Measurements from ENCODE around the gene SUGP1. TPM values are rescaled to one million over a fixed set of nuclear protein-coding genes. Genes with fewer than 3 reads are reported as not detected.

SUGP1 gene
- total and polyA plus RNA-seq, 2 of the 13 experiments (the other 11 are each of a cell fraction or from before 2014, with no cell fraction given) = 21.6 to 25.9 TPM

DNA sequence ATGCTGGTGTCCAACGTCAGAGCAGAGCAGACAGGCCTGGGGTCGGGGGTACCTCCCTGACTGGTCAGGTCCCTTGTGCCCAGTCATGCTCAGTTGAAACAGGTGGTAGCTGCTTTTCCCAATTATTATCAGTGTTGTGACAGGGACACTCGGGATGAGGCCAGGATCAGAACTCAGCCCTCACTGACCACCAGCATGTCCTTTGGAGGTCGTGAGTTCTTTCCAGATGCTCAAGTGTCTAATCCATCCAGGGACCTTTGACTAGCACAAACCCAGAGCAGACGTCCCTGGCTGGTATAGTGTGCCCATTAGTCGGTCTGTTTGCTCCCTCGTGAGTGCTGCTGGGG lies 22.7 kb upstream of the SUGP1 start:
- no peak overlapping the region for H3K27ac ChIP-seq (ENCODE audit: extremely low read length, insufficient read depth, low read length)
- ATAC-seq = no peak
- no peaks in the 10 kb centered on the region for H3K4me1 ChIP-seq (ENCODE audit: insufficient read depth, low read length)
- H3K9me3 ChIP-seq (ENCODE audit: low read length) = no peaks in the 10 kb centered on the region
- ChIA-PET CTCF (ENCODE audit: low intra/inter-chr PET ratio, low total read pairs) (interaction anchor here (0.7 to 1.4 kb wide), 4 partner anchors 23 to 168 kb away, joined by 3 to 4 read pairs (median 3); partner anchors contain the start of genes MAU2 and SUGP1), POLR2A (no interaction called here)
- intact Hi-C loops (cut with micrococcal nuclease; ENCODE audit: unreplicated experiment) (no loop called here), in situ Hi-C loops (cut with HindIII; ENCODE audit: extremely low pct_ligation_motif_present, low pct_unique_long_range_greater_than_20kb) (no loop called here)
- H3K36me3 ChIP-seq (replicated peaks in 1 of 2; ENCODE audit: control insufficient read depth in 1 of 2, insufficient read depth in 2 of 2, low read length in 2 of 2) = peaks cover 33 to 69% of the 10 kb centered on the region in 2 experiments
- no peak overlapping the region for H3K9ac ChIP-seq (ENCODE audit: insufficient read depth, low read depth, low read length)
- no peak overlapping the region for H2AFZ ChIP-seq (ENCODE audit: low read length)
- 40% methylated on average over 3 of the region's 7 CpGs for WGBS (ENCODE audit: low lambda C conversion rate)
- no peak for DNase-seq (ENCODE audit: low spot score)
- no peaks in the 10 kb centered on the region for H3K79me2 ChIP-seq (ENCODE audit: insufficient read depth, low read length)
- H3K4me3 ChIP-seq (replicated peaks in 1 of 3; ENCODE audit: insufficient read depth in 1 of 3, low read depth in 2 of 3, low read length in 3 of 3) = no peak overlapping the region
- BruUV-seq (replicated peaks) = no TSS peak
- no peak overlapping the region for H3K4me2 ChIP-seq (ENCODE audit: low read depth, low read length)
- no peaks in the 10 kb centered on the region for H3K27me3 ChIP-seq (ENCODE audit: control insufficient read depth in 1 of 2, insufficient read depth in 2 of 2, low read length in 2 of 2)
- H4K20me1 ChIP-seq (ENCODE audit: insufficient read depth, low read length) = no peaks in the 10 kb centered on the region
- no peak for FAIRE-seq
- TF ChIP-seq RFXANK (CRISPR knock-in tag; IDR thresholded peaks at IDR 0.05) = no peak
- no peak for TF ChIP-seq MAF1 (CRISPR knock-in tag; IDR thresholded peaks at IDR 0.05; ENCODE audit: borderline replicate concordance)
- TF ChIP-seq, protein P1, sequence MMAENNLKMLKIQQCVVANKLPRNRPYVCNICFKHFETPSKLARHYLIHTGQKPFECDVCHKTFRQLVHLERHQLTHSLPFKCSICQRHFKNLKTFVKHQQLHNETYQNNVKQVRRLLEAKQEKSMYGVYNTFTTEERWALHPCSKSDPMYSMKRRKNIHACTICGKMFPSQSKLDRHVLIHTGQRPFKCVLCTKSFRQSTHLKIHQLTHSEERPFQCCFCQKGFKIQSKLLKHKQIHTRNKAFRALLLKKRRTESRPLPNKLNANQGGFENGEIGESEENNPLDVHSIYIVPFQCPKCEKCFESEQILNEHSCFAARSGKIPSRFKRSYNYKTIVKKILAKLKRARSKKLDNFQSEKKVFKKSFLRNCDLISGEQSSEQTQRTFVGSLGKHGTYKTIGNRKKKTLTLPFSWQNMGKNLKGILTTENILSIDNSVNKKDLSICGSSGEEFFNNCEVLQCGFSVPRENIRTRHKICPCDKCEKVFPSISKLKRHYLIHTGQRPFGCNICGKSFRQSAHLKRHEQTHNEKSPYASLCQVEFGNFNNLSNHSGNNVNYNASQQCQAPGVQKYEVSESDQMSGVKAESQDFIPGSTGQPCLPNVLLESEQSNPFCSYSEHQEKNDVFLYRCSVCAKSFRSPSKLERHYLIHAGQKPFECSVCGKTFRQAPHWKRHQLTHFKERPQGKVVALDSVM (CRISPR knock-in tag; IDR thresholded peaks at IDR 0.05) = no peak
- TF ChIP-seq DMAP1 (CRISPR knock-in tag; IDR thresholded peaks at IDR 0.05) = no peak
- no peak for TF ChIP-seq ZNF354B (CRISPR knock-in tag; IDR thresholded peaks at IDR 0.05)
- no peak for TF ChIP-seq NR1H2 (CRISPR knock-in tag; IDR thresholded peaks at IDR 0.05; ENCODE audit: borderline replicate concordance, low read depth)
- no peak for TF ChIP-seq ATRX (CRISPR knock-in tag; IDR thresholded peaks at IDR 0.05; ENCODE audit: borderline replicate concordance)
- TF ChIP-seq, protein P2, sequence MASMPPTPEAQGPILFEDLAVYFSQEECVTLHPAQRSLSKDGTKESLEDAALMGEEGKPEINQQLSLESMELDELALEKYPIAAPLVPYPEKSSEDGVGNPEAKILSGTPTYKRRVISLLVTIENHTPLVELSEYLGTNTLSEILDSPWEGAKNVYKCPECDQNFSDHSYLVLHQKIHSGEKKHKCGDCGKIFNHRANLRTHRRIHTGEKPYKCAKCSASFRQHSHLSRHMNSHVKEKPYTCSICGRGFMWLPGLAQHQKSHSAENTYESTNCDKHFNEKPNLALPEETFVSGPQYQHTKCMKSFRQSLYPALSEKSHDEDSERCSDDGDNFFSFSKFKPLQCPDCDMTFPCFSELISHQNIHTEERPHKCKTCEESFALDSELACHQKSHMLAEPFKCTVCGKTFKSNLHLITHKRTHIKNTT (CRISPR knock-in tag; IDR thresholded peaks at IDR 0.05) = no peak
- no peak for TF ChIP-seq ZBTB21 (CRISPR knock-in tag; IDR thresholded peaks at IDR 0.05)
- TF ChIP-seq, protein P3, sequence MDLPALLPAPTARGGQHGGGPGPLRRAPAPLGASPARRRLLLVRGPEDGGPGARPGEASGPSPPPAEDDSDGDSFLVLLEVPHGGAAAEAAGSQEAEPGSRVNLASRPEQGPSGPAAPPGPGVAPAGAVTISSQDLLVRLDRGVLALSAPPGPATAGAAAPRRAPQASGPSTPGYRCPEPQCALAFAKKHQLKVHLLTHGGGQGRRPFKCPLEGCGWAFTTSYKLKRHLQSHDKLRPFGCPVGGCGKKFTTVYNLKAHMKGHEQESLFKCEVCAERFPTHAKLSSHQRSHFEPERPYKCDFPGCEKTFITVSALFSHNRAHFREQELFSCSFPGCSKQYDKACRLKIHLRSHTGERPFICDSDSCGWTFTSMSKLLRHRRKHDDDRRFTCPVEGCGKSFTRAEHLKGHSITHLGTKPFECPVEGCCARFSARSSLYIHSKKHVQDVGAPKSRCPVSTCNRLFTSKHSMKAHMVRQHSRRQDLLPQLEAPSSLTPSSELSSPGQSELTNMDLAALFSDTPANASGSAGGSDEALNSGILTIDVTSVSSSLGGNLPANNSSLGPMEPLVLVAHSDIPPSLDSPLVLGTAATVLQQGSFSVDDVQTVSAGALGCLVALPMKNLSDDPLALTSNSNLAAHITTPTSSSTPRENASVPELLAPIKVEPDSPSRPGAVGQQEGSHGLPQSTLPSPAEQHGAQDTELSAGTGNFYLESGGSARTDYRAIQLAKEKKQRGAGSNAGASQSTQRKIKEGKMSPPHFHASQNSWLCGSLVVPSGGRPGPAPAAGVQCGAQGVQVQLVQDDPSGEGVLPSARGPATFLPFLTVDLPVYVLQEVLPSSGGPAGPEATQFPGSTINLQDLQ (CRISPR knock-in tag; IDR thresholded peaks at IDR 0.05) = no peak
